Naive thymus-derived CD8-positive, alpha-beta T cell (primary cell): Measurements from ENCODE around the gene MAP3K19. TPM values are rescaled to one million over a fixed set of nuclear protein-coding genes. Genes with fewer than 3 reads are reported as not detected.
A peak's percentile ranks its signal among the peaks of the same experiment; 100 is the strongest.

Experiments used
- ATAC-seq, 2 donors: fragments of 150-1000 bp; cut with Tn5 transposase in 1 of 2; sonication (Bioruptor Pico), chemical (Tn5 transposase) in 1 of 2; 1 replicate in 1 of 2; 2 replicates in 1 of 2; pipeline ENCODE4 v1.10.0; 2021; ENCODE audit warnings: mild to moderate bottlenecking in 2 of 2, moderate library complexity in 2 of 2
- POLR2A ChIA-PET: fragments of 350-600 bp; sonication (Branson Sonifier 250); formaldehyde crosslinking; loops from one replicate; lab custom pipeline; 2021; ENCODE audit warnings: antibody characterized with exemption; lab: Charles Lee
- DNase-seq, 10 donors: peaks; one replicate each; pipeline versions ENCODE4 v3.0.0 to v3.0.0-alpha.2; 2020 to 2022
- H3K27ac Mint-ChIP-seq, 10 donors: one replicate each; pipeline ENCODE4 v1.8.0; 2020 to 2022; ENCODE audit warnings: mild to moderate bottlenecking in 10 of 10, mixed read lengths in 10 of 10, moderate library complexity in 4 of 10, inconsistent platforms in 1 of 10
- H3K27me3 Mint-ChIP-seq, 5 donors: one replicate each; pipeline ENCODE4 v1.8.0; 2021 to 2022; ENCODE audit warnings: mixed read lengths in 5 of 5
- H3K36me3 Mint-ChIP-seq, 3 donors: one replicate each; pipeline ENCODE4 v1.8.0; 2020 to 2022; ENCODE audit warnings: mixed read lengths in 3 of 3, mild to moderate bottlenecking in 2 of 3, inconsistent platforms in 1 of 3
- H3K4me1 Mint-ChIP-seq, 4 donors: one replicate each; pipeline ENCODE4 v1.8.0; 2021 to 2022; ENCODE audit warnings: mixed read lengths in 4 of 4
- H3K4me3 Mint-ChIP-seq, 10 donors: one replicate each; pipeline ENCODE4 v1.8.0; 2020 to 2022; ENCODE audit warnings: mild to moderate bottlenecking in 10 of 10, mixed read lengths in 10 of 10, moderate library complexity in 6 of 10, inconsistent platforms in 1 of 10
- H3K9me3 Mint-ChIP-seq, 9 donors: one replicate each; pipeline ENCODE4 v1.8.0; 2020 to 2022; ENCODE audit warnings: mixed read lengths in 9 of 9, mild to moderate bottlenecking in 3 of 9, inconsistent platforms in 1 of 9, moderate library complexity in 1 of 9
- polyA plus RNA-seq, 3 donors: library from polyadenylated mRNA; unstranded; fragments of 300-500 nt; fragmentation: Illumina TruSeq; gene quantifications; one replicate each; pipeline ENCODE4 v1.2.3, GENCODE V29; 2021
- total RNA-seq, 8 experiments: library from RNA in 2 of 8; stranded (reverse) in 2 of 8; gene quantifications; one replicate each; pipeline ENCODE4 v1.2.3 and lab custom pipeline; 2021 to 2026

MAP3K19 gene
- total and polyA plus RNA-seq, 5 experiments from 2014 or later, result not detected

DNA sequence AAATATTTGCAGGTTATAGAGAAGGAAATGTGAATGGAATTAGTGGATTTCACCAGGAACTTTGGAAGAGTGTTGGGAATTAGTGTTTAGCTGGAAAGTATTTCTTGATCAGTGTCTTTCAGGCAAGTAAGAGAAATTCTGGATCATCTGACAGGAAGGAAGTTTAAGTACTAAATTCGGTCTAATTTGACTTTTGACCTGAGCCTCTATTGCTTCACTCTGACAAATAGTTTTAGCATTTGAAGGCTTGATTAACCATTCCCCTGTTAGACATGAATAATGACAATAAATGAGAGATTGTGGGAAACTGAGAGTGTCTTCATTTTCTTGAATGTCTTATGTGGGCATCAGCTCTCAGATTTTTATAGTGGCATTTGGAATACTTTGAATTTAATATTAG, 112.6 kb downstream of the MAP3K19 start:
- H3K36me3 Mint-ChIP-seq, result peaks cover 0 to 75% (median 11%) of the 10 kb centered on the region in 3 donors
- H3K27me3 Mint-ChIP-seq, result no peaks in the 10 kb centered on the region
- H3K9me3 Mint-ChIP-seq, result no peaks in the 10 kb centered on the region
- peak overlapping the region in 6 of 10 donors; percentile 4 to 75 (median 54) for H3K27ac Mint-ChIP-seq
- DNase-seq (no peak), ATAC-seq (no peak)
- POLR2A ChIA-PET, result no interaction called here
- H3K4me1 Mint-ChIP-seq, result peaks cover 23 to 70% (median 53%) of the 10 kb centered on the region in 4 donors
- peak overlapping the region in 6 of 10 donors; percentile 1 to 43 (median 16) for H3K4me3 Mint-ChIP-seq

DNA sequence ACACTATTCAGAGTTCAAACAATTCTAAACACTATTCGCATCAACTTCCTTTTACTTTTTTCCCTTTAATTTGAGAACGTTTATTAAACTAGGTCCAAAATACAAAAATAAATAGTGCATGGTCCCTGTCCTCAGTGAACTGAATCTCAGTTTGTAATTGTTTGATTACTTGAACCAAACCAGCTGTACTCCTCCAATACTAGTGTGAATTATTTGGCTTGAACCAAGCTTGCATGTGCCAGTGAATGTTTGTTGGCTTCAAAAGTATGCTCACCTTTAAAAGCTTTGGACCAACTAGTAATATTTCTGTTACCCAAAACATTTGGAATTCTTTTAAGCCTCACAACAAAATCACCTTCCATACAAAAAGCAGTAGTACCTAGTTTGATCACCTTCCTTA, 113.1 kb downstream of the MAP3K19 start:
- H3K27ac Mint-ChIP-seq, result peak overlapping the region in 4 of 10 donors; percentile 15 to 56 (median 39)
- no peaks in the 10 kb centered on the region for H3K27me3 Mint-ChIP-seq
- peaks cover 23 to 73% (median 57%) of the 10 kb centered on the region in 4 donors for H3K4me1 Mint-ChIP-seq
- POLR2A ChIA-PET, result no interaction called here
- H3K9me3 Mint-ChIP-seq, result no peaks in the 10 kb centered on the region
- DNase-seq (no peak), ATAC-seq (no peak)
- H3K4me3 Mint-ChIP-seq, result peak overlapping the region in 5 of 10 donors; percentile 14 to 44 (median 20)
- H3K36me3 Mint-ChIP-seq, result peaks cover 0 to 73% (median 8%) of the 10 kb centered on the region in 3 donors

DNA sequence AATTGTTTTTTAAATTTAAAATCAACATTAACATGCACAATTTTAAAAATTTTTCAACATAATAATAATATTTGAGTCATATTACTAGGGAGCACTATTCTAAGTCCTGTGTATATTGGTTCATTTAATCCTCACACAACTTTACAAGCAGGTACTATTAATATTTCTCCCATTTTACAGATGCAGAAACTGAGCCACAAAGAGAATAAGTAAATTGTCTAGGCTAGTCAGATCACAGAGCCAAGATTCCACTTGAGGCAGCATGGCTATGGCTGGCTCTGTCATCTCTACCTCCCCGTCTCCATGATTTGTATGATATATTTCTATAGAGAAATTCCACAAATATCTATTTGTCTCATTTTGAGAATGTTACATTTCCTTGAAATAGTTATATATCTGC, 113.5 kb downstream of the MAP3K19 start:
- POLR2A ChIA-PET, result no interaction called here
- Mint-ChIP-seq H3K9me3 (no peaks in the 10 kb centered on the region), H3K27me3 (no peaks in the 10 kb centered on the region), H3K27ac (peak overlapping the region in 2 of 10 donors; percentile 15 to 53), H3K4me1 (peaks cover 23 to 74% (median 59%) of the 10 kb centered on the region in 4 donors), H3K4me3 (peak overlapping the region in 3 of 10 donors; percentile 18 to 44 (median 33)), H3K36me3 (peaks cover 0 to 73% (median 6%) of the 10 kb centered on the region in 3 donors)
- DNase-seq (no peak), ATAC-seq (no peak)

DNA sequence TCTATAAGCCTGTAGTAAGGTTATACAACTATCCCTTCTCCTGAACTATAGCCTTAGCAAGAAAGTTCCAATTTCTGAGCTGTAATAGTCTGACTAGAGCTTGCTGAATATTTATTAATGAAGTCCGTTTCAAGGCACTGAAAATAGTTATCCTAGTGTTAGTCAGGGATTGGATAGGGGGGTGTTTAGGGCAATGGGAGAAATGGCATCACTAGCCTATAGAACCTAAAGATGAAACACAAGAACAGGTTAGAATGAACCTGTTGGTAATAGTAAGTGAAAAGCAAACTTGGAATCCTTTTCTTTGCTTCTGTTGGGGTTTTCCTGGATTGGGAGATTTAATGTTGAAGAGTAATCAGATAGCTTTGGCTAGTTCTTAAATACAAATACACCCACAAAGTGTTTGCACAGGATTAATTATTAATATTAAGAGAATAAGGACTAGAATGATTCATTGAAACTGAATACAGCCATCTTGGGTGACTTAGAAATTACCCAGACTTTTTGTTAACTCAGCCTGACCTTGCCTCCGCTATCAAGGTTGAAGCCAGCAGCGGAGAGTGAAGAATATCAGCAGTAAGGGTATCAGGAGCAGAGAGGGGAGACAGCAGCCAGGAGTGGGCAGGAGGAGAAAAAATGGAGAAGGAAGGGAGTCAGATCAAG, 114.3 kb downstream of the MAP3K19 start:
- peaks cover 26 to 77% (median 62%) of the 10 kb centered on the region in 4 donors for H3K4me1 Mint-ChIP-seq
- POLR2A ChIA-PET, result no interaction called here

DNA sequence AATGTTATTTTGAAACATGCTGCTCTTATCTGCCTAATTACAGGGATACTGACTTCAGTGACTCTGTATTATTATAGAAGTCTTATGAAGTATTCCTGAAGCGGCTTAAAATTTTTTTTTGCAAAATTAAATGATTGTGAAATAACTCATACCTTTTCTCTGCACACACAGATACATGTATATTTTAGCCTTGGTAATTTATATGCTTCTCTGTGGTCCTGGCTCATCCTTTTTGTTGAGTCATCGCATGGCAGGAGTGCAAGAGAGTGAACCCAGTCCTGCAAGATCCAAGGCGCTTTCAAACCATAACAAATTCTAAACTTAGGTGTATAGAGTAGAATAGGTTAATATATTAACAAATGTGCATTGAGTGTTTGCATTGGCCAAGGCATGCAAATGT, 120.1 kb downstream of the MAP3K19 start:
- Mint-ChIP-seq H3K27ac (peak overlapping the region in 2 of 10 donors; percentile 28 to 83), H3K27me3 (no peaks in the 10 kb centered on the region), H3K36me3 (peaks cover 5 to 72% (median 6%) of the 10 kb centered on the region in 3 donors), H3K9me3 (no peaks in the 10 kb centered on the region), H3K4me1 (peaks cover 42 to 90% (median 80%) of the 10 kb centered on the region in 4 donors), H3K4me3 (peak overlapping the region in 4 of 10 donors; percentile 3 to 68 (median 45))
- POLR2A ChIA-PET, result no interaction called here
- ATAC-seq (no peak), DNase-seq (no peak)

More for the DNA sequence above, 114.3 kb downstream of the MAP3K19 start:
- Mint-ChIP-seq H3K27me3 (no peaks in the 10 kb centered on the region), H3K36me3 (peaks cover 0 to 71% (median 6%) of the 10 kb centered on the region in 3 donors), H3K4me3 (peak overlapping the region in 6 of 10 donors; percentile 4 to 71 (median 32)), H3K27ac (peak overlapping the region in 5 of 10 donors; percentile 23 to 78 (median 37)), H3K9me3 (no peaks in the 10 kb centered on the region)
- DNase-seq, result no peak
- ATAC-seq, result no peak

DNA sequence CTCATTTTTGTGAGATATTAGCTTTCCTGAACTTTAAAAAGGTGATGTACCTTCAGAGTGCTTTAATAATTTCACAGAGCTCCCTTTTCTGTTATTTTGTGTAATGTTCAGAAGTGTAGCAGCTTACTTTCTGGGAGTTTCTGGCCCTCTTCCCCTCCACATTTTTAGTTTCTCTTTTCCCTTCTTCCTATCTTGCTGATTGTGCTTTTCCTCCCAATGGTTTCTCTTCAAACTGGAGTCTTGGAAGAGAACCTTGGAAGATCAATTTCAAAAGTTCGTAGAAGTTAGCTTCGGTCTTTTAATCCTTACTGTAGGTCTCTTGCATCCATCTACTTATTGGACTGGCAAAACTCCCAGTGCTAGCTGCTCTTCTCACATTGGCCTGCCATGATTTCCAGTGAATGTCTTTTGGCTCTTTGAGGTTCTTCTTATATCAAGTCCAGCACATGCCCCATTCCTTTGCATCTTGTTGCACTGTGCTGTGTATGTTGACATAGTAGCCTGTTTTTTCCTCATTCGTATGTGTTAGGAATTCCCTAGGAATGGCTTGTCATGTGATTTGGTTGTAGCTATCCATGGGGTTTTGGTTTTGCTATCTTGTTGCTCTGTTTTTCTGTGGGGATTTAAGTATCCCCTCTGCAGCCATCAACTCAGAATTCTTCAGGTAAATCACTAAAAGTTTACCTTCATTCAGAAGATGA, 120.9 kb downstream of the MAP3K19 start:
- POLR2A ChIA-PET, result no interaction called here
- Mint-ChIP-seq H3K27me3 (no peaks in the 10 kb centered on the region), H3K9me3 (no peaks in the 10 kb centered on the region), H3K4me3 (peak overlapping the region in 9 of 10 donors; percentile 7 to 74 (median 63)), H3K27ac (peak overlapping the region in 5 of 10 donors; percentile 6 to 85 (median 83)), H3K4me1 (peaks cover 40 to 90% (median 82%) of the 10 kb centered on the region in 4 donors), H3K36me3 (peaks cover 5 to 67% (median 6%) of the 10 kb centered on the region in 3 donors)
- no peak for DNase-seq
- ATAC-seq, result no peak

DNA sequence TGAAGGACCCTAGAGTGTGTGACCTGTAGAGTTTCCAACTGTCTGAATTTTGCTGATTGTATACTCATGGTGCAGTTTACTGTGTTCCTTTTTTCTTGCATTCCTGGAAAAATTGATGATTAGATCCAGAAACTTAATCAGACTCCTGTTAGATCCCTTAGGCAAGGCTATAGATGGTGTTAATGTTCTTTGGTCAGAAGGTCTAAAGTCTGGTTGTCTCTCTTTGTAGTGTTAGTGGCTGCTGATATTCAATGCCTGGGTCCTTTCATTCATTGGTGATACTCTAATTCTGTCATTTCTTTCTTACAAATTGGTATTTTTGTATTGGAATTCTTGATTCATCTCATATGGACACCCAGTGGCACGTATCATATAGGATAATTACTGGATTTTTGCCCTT, 122.3 kb downstream of the MAP3K19 start:
- H3K36me3 Mint-ChIP-seq, result peaks cover 2 to 55% (median 5%) of the 10 kb centered on the region in 3 donors
- H3K27ac Mint-ChIP-seq, result peak overlapping the region in 3 of 10 donors; percentile 14 to 83 (median 27)
- no peaks in the 10 kb centered on the region for H3K9me3 Mint-ChIP-seq
- DNase-seq (no peak), ATAC-seq (no peak)
- POLR2A ChIA-PET, result no interaction called here
- H3K4me1 Mint-ChIP-seq, result peaks cover 35 to 89% (median 78%) of the 10 kb centered on the region in 4 donors
- H3K27me3 Mint-ChIP-seq, result no peaks in the 10 kb centered on the region
- peak overlapping the region in 9 of 10 donors; percentile 1 to 74 (median 46) for H3K4me3 Mint-ChIP-seq

DNA sequence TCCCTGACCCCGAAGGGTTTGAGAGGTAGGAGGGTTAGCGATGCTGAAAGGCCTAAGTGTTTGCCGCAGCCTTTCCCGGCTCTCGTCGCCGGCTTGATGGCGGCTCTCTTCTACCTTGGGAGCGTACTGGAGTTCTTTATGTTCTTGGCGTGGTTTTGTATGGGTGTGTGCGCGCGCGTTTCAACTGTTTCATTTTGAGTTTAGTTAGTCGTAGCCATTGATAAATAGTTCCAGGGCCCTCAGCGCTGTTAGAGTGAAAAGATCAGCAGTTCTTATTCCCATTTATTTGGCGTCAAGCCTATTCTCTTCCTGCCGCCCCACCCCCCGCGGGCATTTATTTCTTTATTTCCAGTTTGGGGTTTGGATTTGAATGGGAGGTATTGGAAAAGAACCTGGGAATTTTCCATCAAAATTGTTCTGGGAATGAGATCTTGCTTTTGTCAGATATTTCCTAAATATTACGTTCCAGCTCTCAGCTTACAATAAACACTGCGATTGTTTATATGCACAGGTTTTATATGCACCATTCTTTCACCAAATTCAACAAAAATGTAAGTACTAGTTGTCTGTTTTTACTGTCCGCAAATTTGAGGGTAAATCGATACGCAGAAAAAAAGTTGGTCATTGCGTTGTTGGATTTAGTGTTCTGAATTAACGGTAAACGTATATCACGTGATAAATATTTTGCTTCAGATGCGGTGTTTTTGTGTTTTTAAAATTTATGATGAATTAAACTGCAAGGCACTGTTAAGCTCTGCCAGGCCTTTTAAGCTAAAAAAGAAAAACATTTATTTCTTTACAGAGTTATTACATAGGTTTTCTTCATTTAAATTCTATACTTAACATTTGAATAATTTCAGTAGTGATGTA, 127.7 kb downstream of the MAP3K19 start:
- POLR2A ChIA-PET, result interaction anchor here (0.6 to 1.8 kb wide), 8 partner anchors 26 to 956 kb away, joined by 3 to 7 read pairs (median 4); partner anchors contain the start of genes R3HDM1, RAB3GAP1 and ZRANB3
- Mint-ChIP-seq H3K9me3 (no peaks in the 10 kb centered on the region), H3K4me3 (peak overlapping the region; percentile 91 to 99 (median 97)), H3K4me1 (peaks cover 20 to 69% (median 50%) of the 10 kb centered on the region in 4 donors), H3K27me3 (peaks cover 0 to 3% (median 0%) of the 10 kb centered on the region in 5 donors), H3K27ac (peak overlapping the region; percentile 95 to 100 (median 99)), H3K36me3 (peaks cover 5 to 27% (median 10%) of the 10 kb centered on the region in 3 donors)
- DNase-seq (peak; percentile 16 to 65 (median 31)), ATAC-seq (no peak)

DNA sequence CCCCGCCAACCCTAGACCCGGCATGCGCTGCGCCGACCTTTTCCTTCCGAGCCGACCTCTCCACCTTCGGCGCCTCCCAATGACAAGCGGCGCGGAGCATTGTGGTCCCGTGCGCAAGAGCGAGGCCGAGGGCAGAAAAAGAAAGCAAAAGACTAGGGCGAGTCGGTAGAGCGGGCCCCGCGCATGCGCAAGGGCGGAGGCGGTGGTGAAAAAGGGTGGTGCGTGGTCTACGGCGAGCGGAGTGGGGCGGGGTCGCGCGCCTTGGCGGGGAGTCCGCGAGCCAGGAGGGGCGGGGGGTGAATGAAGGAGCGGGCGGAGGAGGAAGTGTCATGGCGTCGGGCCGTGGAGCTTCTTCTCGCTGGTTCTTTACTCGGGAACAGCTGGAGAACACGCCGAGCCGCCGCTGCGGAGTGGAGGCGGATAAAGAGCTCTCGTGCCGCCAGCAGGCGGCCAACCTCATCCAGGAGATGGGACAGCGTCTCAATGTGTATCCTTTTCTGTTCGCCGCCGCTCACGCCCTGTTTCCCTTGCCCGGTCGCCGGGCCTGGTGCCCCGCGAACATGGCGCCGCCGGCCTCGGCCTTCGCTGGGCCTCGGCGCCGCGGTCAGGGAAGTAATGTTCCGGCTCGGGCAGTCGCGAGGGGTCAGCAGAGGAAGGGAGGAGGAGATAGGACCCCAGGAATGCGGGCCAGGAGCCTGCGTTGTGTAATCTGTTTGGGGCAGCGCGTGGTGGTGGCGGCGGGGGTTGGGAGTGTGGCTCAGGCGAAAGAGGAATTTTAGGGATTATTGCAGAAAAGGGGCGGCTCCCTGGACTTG, 128.5 kb downstream of the MAP3K19 start, which contains the start of gene CCNT2:
Gene CCNT2 (plus strand): TSS at position 297 of the 815 bp plus-strand sequence. CDS start 33 bp downstream, at position 330.
- H3K27me3 Mint-ChIP-seq, result peaks cover 0 to 3% (median 0%) of the 10 kb centered on the region in 5 donors
- H3K4me1 Mint-ChIP-seq, result peaks cover 17 to 63% (median 42%) of the 10 kb centered on the region in 4 donors
- peak within 1 kb of the TSS; percentile 95 to 100 (median 99) for H3K27ac Mint-ChIP-seq
- DNase-seq (peak; percentile 99 to 100 (median 100)), ATAC-seq (peak; percentile 81 to 83)
- peak within 1 kb of the TSS; percentile 91 to 99 (median 97) for H3K4me3 Mint-ChIP-seq
- H3K36me3 Mint-ChIP-seq, result peaks cover 7 to 18% (median 13%) of the 10 kb centered on the region in 3 donors
- peaks cover 0 to under 1% (median 0%) of the 10 kb centered on the region in 9 donors for H3K9me3 Mint-ChIP-seq
- POLR2A ChIA-PET, result interaction anchor here (0.6 to 1.8 kb wide), 12 partner anchors 27 to 957 kb away, joined by 3 to 7 read pairs (median 4); partner anchors contain the start of genes R3HDM1, RAB3GAP1 and ZRANB3

DNA sequence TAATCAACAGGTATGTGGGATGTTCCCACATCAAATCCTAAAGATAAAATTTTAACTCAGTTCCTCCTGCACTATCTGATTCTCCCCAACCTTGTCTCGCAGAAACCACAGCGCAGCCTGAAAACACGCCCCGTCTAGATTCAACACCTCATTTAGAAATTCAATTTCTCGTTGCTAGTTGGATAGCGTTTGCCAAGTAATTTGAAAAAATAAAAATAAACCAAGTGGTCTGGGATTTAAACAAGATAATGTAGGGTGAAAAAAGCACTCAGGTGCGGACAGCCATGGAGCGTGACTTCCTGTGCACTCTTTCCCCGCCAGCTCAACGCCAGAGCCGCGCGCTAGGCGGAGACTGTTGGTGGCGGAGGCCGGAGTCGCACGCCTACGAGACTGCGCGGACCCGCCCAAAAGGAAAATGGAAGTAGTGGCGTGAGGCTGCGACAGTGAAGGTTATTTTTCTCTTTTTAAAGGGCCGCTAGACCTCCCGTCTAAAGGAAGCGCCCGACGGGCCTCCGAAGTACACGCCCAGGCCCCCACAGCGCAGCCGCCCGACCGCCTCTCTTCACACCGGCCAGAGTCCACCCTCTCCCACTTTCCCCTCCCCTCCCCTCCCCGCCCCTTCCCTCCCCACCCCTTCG, 129.2 kb downstream of the MAP3K19 start:
- Mint-ChIP-seq H3K4me1 (peaks cover 15 to 56% (median 36%) of the 10 kb centered on the region in 4 donors), H3K4me3 (peak overlapping the region; percentile 91 to 99 (median 97)), H3K36me3 (peaks cover 7 to 13% (median 13%) of the 10 kb centered on the region in 3 donors), H3K27me3 (peaks cover 0 to 3% (median 0%) of the 10 kb centered on the region in 5 donors), H3K9me3 (peaks cover 0 to 8% (median 0%) of the 10 kb centered on the region in 9 donors), H3K27ac (peak overlapping the region; percentile 95 to 100 (median 99))
- peak; percentile 78 to 79 for ATAC-seq
- DNase-seq, result peak in 9 of 10 donors; percentile 77 to 92 (median 88)
- POLR2A ChIA-PET, result interaction anchor here (0.6 to 1.8 kb wide), 13 partner anchors 28 to 958 kb away, joined by 3 to 14 read pairs (median 5); partner anchors contain the start of genes R3HDM1, RAB3GAP1 and ZRANB3
